A673 (cell line): ENCODE results near the gene AMH. TPM values are rescaled to one million over a fixed set of nuclear protein-coding genes. Genes with fewer than 3 reads are reported as not detected.
A peak's percentile ranks its signal among the peaks of the same experiment; 100 is the strongest.

Source experiments
- BruUV-seq: library from RNA; stranded (reverse); fragments of 400-500 nt; replicated peaks from 2 replicates; lab custom pipeline; 2021; lab: Mats Ljungman, UMichigan
- CTCF ChIA-PET: fragments of 300-600 bp; sonication (Branson Sonifier 250); formaldehyde crosslinking; loops from one replicate; lab custom pipeline; 2022; ENCODE audit warnings: antibody characterized with exemption; lab: Charles Lee
- POLR2A ChIA-PET: fragments of 300-600 bp; sonication (Branson Sonifier 250); formaldehyde crosslinking; loops from one replicate; lab custom pipeline; 2022; ENCODE audit warnings: antibody characterized with exemption; ENCODE audit not compliant: low non-redundant PET; lab: Charles Lee
- DNase-seq: peaks from one replicate; pipeline ENCODE4 v3.0.0-alpha.2; 2015; ENCODE audit warnings: low spot score
- H3K27ac ChIP-seq: fragments of 200-600 bp; sonication (generic); 2 replicates; pipeline ENCODE4 v1.5.1; 2016; ENCODE audit warnings: mixed run types, low read depth, mild to moderate bottlenecking, mixed read lengths, antibody characterized with exemption, low read length; ENCODE audit not compliant: poor library complexity, severe bottlenecking
- H3K27me3 ChIP-seq: fragments of 200-600 bp; sonication (generic); replicated peaks from 2 replicates; pipeline ENCODE4 v1.6.1; 2017; ENCODE audit warnings: mixed run types, low read depth, mild to moderate bottlenecking, mixed read lengths, antibody characterized with exemption, low read length; ENCODE audit not compliant: insufficient read depth, poor library complexity
- H3K36me3 ChIP-seq: fragments of 200-600 bp; sonication (generic); 2 replicates; pipeline ENCODE4 v1.6.1; 2016; ENCODE audit warnings: mixed run types, mild to moderate bottlenecking, mixed read lengths, antibody characterized with exemption, low read length; ENCODE audit not compliant: insufficient read depth, poor library complexity, severe bottlenecking
- H3K4me1 ChIP-seq: fragments of 200-600 bp; sonication (generic); 2 replicates; pipeline ENCODE4 v1.6.1; 2017; ENCODE audit warnings: mixed run types, mild to moderate bottlenecking, mixed read lengths, antibody characterized with exemption, low read length; ENCODE audit not compliant: insufficient read depth, poor library complexity, severe bottlenecking
- H3K4me3 ChIP-seq: fragments of 200-600 bp; sonication (generic); 2 replicates; pipeline ENCODE4 v1.5.1; 2016; ENCODE audit warnings: low read depth, mixed run types, mild to moderate bottlenecking, mixed read lengths, low read length; ENCODE audit not compliant: poor library complexity, severe bottlenecking
- H3K9me3 ChIP-seq: fragments of 200-600 bp; sonication (generic); 2 replicates; pipeline ENCODE4 v1.6.1; 2016; ENCODE audit warnings: mixed run types, low read depth, mild to moderate bottlenecking, mixed read lengths, antibody characterized with exemption, low read length; ENCODE audit not compliant: poor library complexity, severe bottlenecking
- CTCF ChIP-seq: fragments of 300-800, 200-600 bp; sonication (generic); conservative IDR thresholded peaks from 2 replicates; pipeline ENCODE4 v1.5.1; 2017; ENCODE audit warnings: low read depth, mild to moderate bottlenecking, antibody characterized with exemption, low read length, moderate library complexity, mixed read lengths
- EZH2 ChIP-seq: fragments of 200-600 bp; sonication (generic); IDR thresholded peaks from 2 replicates; pipeline ENCODE4 v1.6.1; 2017; ENCODE audit warnings: borderline replicate concordance, low read depth, mild to moderate bottlenecking, mixed read lengths, antibody characterized with exemption, low read length; ENCODE audit not compliant: poor library complexity, severe bottlenecking
- intact Hi-C: fragments of 100-400 bp; cut with micrococcal nuclease; formaldehyde crosslinking; loops from one replicate; pipeline ENCODE4 v1.10.0; 2022; ENCODE audit not compliant: unreplicated experiment
- total RNA-seq: library from RNA; stranded (reverse); gene quantifications from 2 replicates; pipeline ENCODE4 v1.2.3, GENCODE V29; 2021

The AMH gene
- total RNA-seq, 1 experiment from 2014 or later: 16.3 TPM

DNA sequence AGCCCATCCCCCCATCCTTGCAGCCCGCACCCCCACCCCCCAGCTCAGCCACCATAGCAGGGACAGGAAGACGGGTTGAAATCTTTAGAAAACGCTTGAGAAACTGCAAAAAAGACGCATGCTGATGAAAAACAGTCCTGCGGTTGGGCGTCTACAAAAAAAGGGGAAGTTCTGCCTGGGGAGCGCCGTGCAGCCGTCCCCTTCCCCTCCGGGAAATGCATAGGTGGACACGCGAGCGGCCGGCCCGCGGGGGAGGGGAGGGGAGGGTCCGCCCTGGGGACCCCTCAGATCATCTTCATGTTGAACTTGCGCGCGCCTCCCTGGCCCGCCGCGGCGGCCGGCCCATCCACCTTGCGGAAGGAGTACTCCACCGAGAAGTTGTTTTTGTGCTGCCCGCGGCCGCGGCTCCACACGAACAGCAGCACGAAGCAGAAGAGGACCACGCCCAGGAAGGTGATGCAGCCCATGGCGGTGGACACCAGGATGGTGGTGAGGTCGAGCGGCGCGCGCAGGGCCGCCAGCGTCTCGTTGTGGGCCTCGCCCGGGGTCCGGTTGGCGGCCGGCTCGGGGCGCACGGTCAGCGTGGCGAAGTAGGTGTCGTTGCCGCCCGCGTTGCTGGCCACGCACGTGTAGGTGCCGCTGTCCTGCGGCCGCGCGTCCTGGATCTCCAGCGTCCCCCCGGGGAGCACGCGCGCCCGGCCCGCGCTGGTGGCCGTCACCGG is 40.8 kb downstream of the AMH start:
- H3K4me1 ChIP-seq: peaks cover 17% of the 10 kb centered on the region
- POLR2A ChIA-PET: no interaction called here
- H3K4me3 ChIP-seq: peak overlapping the region; percentile 30
- CTCF ChIA-PET: no interaction called here
- no peak for DNase-seq
- H3K27ac ChIP-seq: no peak overlapping the region
- no TSS peak for BruUV-seq
- TF ChIP-seq CTCF (no peak), EZH2 (peak; percentile 68)
- H3K27me3 ChIP-seq: peaks cover 46% of the 10 kb centered on the region
- intact Hi-C loops: no loop called here
- H3K9me3 ChIP-seq: no peaks in the 10 kb centered on the region
- no peaks in the 10 kb centered on the region for H3K36me3 ChIP-seq

- Histone ChIP-seq H3K27me3 (peaks cover 46% of the 10 kb centered on the region), H3K27ac (no peak overlapping the region), H3K4me1 (peaks cover 18% of the 10 kb centered on the region), H3K4me3 (peak overlapping the region; percentile 30), H3K36me3 (no peaks in the 10 kb centered on the region), H3K9me3 (no peaks in the 10 kb centered on the region)
- POLR2A ChIA-PET: no interaction called here
- BruUV-seq: no TSS peak
- TF ChIP-seq CTCF (no peak), EZH2 (peak; percentile 18)
- intact Hi-C loops: no loop called here
- CTCF ChIA-PET: no interaction called here
- no peak for DNase-seq
Observed at GRCh38 chr19:2290441-2291184, 41.5 kb downstream of the AMH start.

- H3K36me3 ChIP-seq: no peaks in the 10 kb centered on the region
- no peak overlapping the region for H3K27ac ChIP-seq
- POLR2A ChIA-PET: no interaction called here
- peaks cover 46% of the 10 kb centered on the region for H3K27me3 ChIP-seq
- no TSS peak for BruUV-seq
- CTCF ChIA-PET: interaction anchor here (0.7 kb wide), 1 partner anchor 510 kb away, joined by 4 read pairs; no protein-coding TSS in a partner anchor
- H3K4me1 ChIP-seq: peaks cover 18% of the 10 kb centered on the region
- no peak overlapping the region for H3K4me3 ChIP-seq
- no peaks in the 10 kb centered on the region for H3K9me3 ChIP-seq
- DNase-seq: no peak
- TF ChIP-seq CTCF (no peak), EZH2 (no peak)
- intact Hi-C loops: no loop called here
Observed at GRCh38 chr19:2291185-2291751, 42.1 kb downstream of the AMH start.
